Astrocyte (in vitro differentiated cells and primary cell): Measurements from ENCODE around the gene HDC. TPM values are rescaled to one million over a fixed set of nuclear protein-coding genes. Genes with fewer than 3 reads are reported as not detected.

Experiments used
- DNase-seq: peaks from one replicate; pipeline ENCODE4 v3.0.0-alpha.2; 2010; ENCODE audit warnings: low read depth
- FAIRE-seq: peaks from 2 replicates; lab custom pipeline; 2011; peaks lifted over from hg19 to GRCh38; lab: Jason Lieb, UNC
- H2AFZ ChIP-seq: 2 replicates; pipeline ENCODE4 v1.6.0; 2012; ENCODE audit warnings: low read depth, low read length, inconsistent platforms
- H3K27ac ChIP-seq: 2 replicates; pipeline ENCODE4 v1.5.1; 2011; ENCODE audit warnings: low read depth, low read length, inconsistent platforms
- H3K27me3 ChIP-seq: 2 replicates; pipeline ENCODE4 v1.6.0; 2011; ENCODE audit warnings: low read length, inconsistent platforms; ENCODE audit not compliant: insufficient read depth
- H3K36me3 ChIP-seq: 2 replicates; pipeline ENCODE4 v1.5.1; 2011; ENCODE audit warnings: low read length, inconsistent platforms; ENCODE audit not compliant: insufficient read depth
- H3K4me1 ChIP-seq: 2 replicates; pipeline ENCODE4 v1.5.1; 2011; ENCODE audit warnings: low read length, inconsistent platforms; ENCODE audit not compliant: insufficient read depth
- H3K4me2 ChIP-seq: 2 replicates; pipeline ENCODE4 v1.6.0; 2012; ENCODE audit warnings: low read length, inconsistent platforms
- H3K4me3 ChIP-seq: 2 replicates; pipeline ENCODE4 v1.5.1; 2011; ENCODE audit warnings: low read depth, mild to moderate bottlenecking, low read length, inconsistent platforms; ENCODE audit not compliant: insufficient read depth
- H3K79me2 ChIP-seq: 2 replicates; pipeline ENCODE4 v1.6.0; 2012; ENCODE audit warnings: mild to moderate bottlenecking, low read length, inconsistent platforms; ENCODE audit not compliant: insufficient read depth
- H3K9ac ChIP-seq: 2 replicates; pipeline ENCODE4 v1.6.0; 2012; ENCODE audit warnings: mild to moderate bottlenecking, low read length, inconsistent platforms
- H3K9me3 ChIP-seq: 2 replicates; pipeline ENCODE4 v1.5.1; 2012; ENCODE audit warnings: low read depth, mild to moderate bottlenecking, low read length, inconsistent platforms; ENCODE audit not compliant: insufficient read depth
- H4K20me1 ChIP-seq: 2 replicates; pipeline ENCODE4 v1.6.0; 2012; ENCODE audit warnings: low read length, inconsistent platforms; ENCODE audit not compliant: insufficient read depth
- H3K27ac Mint-ChIP-seq: one replicate; pipeline ENCODE4 v1.8.0; 2021; ENCODE audit warnings: mild to moderate bottlenecking, mixed read lengths; ENCODE audit not compliant: unreplicated experiment
- H3K27me3 Mint-ChIP-seq: one replicate; pipeline ENCODE4 v1.8.0; 2021; ENCODE audit warnings: low read depth, mixed read lengths; ENCODE audit not compliant: unreplicated experiment
- H3K36me3 Mint-ChIP-seq: one replicate; pipeline ENCODE4 v1.8.0; 2021; ENCODE audit warnings: low read depth, mixed read lengths; ENCODE audit not compliant: unreplicated experiment
- H3K4me1 Mint-ChIP-seq: one replicate; pipeline ENCODE4 v1.8.0; 2021; ENCODE audit warnings: low read depth, mixed read lengths; ENCODE audit not compliant: unreplicated experiment
- H3K4me3 Mint-ChIP-seq: one replicate; pipeline ENCODE4 v1.8.0; 2021; ENCODE audit warnings: mild to moderate bottlenecking, moderate library complexity, mixed read lengths; ENCODE audit not compliant: unreplicated experiment
- H3K9me3 Mint-ChIP-seq: one replicate; pipeline ENCODE4 v1.8.0; 2021; ENCODE audit warnings: mild to moderate bottlenecking, mixed read lengths; ENCODE audit not compliant: unreplicated experiment
- EZH2 ChIP-seq: IDR thresholded peaks from 2 replicates; pipeline ENCODE4 v1.6.1; 2012; ENCODE audit warnings: mild to moderate bottlenecking, low read length, inconsistent platforms; ENCODE audit not compliant: insufficient read depth
- total RNA-seq: library from RNA; stranded (reverse); gene quantifications from 2 replicates; pipeline ENCODE4 v1.2.1, GENCODE V29; 2021
- TF ChIP-seq, protein P1 (sequence below): IDR thresholded peaks from 2 replicates; pipeline ENCODE4 v1.5.1; 2011; ENCODE audit warnings: low read depth, mild to moderate bottlenecking, inconsistent platforms, low read length, moderate library complexity; ENCODE audit not compliant: insufficient read depth

The HDC gene
- total RNA-seq, 1 donor from 2014 or later = not detected

DNA sequence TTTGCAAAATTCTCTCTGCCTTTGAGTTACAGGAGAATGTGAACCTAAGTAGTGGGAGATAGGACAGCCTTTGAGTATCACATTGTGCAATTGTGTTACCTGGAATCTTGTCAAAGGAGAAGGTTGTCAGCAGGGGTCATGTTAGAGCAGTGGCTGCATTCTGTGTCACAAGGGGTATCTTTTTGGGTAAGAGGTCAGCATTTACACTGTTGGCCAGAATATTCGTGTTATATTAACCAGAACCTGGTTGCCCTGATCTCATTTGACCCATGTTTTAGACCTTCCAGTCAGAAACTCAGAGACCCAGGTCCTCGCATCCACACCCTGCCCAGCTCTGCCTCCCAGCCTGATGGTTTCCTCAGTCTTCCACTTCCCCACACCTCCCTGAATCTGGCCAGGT is 27.3 kb downstream of the HDC start:
- DNase-seq = no peak

DNA sequence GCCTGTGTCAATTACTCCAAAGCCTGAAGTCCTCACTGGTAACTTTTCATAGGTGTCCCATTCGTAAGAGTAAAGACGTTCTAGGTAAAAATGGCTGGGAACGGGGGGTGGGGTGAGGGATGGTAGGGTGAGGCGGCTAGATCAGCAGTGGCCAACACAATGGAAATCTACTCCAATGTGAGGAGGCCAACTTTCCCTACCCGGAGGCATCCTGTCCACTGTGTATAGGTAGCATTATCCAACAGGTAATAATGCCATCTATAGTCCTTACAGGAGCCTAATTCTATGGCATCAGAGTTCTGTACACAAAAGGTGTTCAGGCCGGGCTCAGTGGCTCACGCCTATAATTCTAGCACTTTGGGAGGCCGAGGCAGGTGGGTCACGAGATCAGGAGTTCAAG is 29.1 kb downstream of the HDC start:
- Histone ChIP-seq H4K20me1 (no peaks in the 10 kb centered on the region), H3K9ac (no peak overlapping the region), H3K4me1 (no peaks in the 10 kb centered on the region), H3K36me3 (no peaks in the 10 kb centered on the region), H2AFZ (no peak overlapping the region), H3K4me3 (no peak overlapping the region), H3K27ac (no peak overlapping the region), H3K9me3 (no peaks in the 10 kb centered on the region), H3K4me2 (no peak overlapping the region), H3K79me2 (no peaks in the 10 kb centered on the region), H3K27me3 (no peaks in the 10 kb centered on the region)
- peaks cover 2% of the 10 kb centered on the region for H3K27me3 Mint-ChIP-seq
- DNase-seq = no peak
- no peak for TF ChIP-seq EZH2
- TF ChIP-seq, protein P1, sequence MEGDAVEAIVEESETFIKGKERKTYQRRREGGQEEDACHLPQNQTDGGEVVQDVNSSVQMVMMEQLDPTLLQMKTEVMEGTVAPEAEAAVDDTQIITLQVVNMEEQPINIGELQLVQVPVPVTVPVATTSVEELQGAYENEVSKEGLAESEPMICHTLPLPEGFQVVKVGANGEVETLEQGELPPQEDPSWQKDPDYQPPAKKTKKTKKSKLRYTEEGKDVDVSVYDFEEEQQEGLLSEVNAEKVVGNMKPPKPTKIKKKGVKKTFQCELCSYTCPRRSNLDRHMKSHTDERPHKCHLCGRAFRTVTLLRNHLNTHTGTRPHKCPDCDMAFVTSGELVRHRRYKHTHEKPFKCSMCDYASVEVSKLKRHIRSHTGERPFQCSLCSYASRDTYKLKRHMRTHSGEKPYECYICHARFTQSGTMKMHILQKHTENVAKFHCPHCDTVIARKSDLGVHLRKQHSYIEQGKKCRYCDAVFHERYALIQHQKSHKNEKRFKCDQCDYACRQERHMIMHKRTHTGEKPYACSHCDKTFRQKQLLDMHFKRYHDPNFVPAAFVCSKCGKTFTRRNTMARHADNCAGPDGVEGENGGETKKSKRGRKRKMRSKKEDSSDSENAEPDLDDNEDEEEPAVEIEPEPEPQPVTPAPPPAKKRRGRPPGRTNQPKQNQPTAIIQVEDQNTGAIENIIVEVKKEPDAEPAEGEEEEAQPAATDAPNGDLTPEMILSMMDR = no peak
- H3K27ac Mint-ChIP-seq = no peak overlapping the region
- no peak overlapping the region for H3K4me3 Mint-ChIP-seq
- H3K9me3 Mint-ChIP-seq = no peaks in the 10 kb centered on the region
- peaks cover 6% of the 10 kb centered on the region for H3K4me1 Mint-ChIP-seq
- H3K36me3 Mint-ChIP-seq = no peaks in the 10 kb centered on the region
- no peak for FAIRE-seq

More for the DNA sequence above, 27.3 kb downstream of the HDC start:
- Histone ChIP-seq H3K27me3 (no peaks in the 10 kb centered on the region), H3K4me1 (no peaks in the 10 kb centered on the region), H3K9me3 (no peaks in the 10 kb centered on the region), H2AFZ (no peak overlapping the region), H3K4me2 (no peak overlapping the region), H3K27ac (no peak overlapping the region), H3K79me2 (no peaks in the 10 kb centered on the region), H3K9ac (no peak overlapping the region), H4K20me1 (no peaks in the 10 kb centered on the region), H3K36me3 (no peaks in the 10 kb centered on the region), H3K4me3 (no peak overlapping the region)
- no peak for FAIRE-seq
- Mint-ChIP-seq H3K4me1 (peaks cover 9% of the 10 kb centered on the region), H3K9me3 (no peaks in the 10 kb centered on the region), H3K36me3 (peaks cover 1% of the 10 kb centered on the region), H3K4me3 (no peak overlapping the region), H3K27ac (no peak overlapping the region), H3K27me3 (peaks cover 2% of the 10 kb centered on the region)
- TF ChIP-seq, protein P1 = no peak
- TF ChIP-seq EZH2 = no peak

DNA sequence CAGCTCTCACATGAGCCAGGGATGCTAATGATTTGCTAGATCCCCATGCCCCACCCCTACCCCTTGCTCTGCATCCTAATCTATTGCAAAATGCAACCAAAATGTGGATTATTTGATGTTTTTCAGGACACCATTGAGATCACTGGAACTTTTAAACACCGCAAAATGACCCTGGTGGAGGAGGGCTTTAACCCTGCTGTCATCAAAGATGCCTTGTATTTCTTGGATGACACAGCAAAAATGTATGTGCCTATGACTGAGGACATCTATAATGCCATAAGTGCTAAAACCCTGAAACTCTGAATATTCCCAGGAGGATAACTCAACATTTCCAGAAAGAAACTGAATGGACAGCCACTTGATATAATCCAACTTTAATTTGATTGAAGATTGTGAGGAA is 29.7 kb downstream of the HDC start:
- no peaks in the 10 kb centered on the region for H3K79me2 ChIP-seq
- Mint-ChIP-seq H3K4me1 (peaks cover under 1% of the 10 kb centered on the region), H3K27ac (no peak overlapping the region), H3K27me3 (peaks cover 2% of the 10 kb centered on the region), H3K9me3 (no peaks in the 10 kb centered on the region), H3K36me3 (no peaks in the 10 kb centered on the region), H3K4me3 (no peak overlapping the region)
- no peaks in the 10 kb centered on the region for H3K4me1 ChIP-seq
- no peak overlapping the region for H3K9ac ChIP-seq
- no peak overlapping the region for H3K4me3 ChIP-seq
- H2AFZ ChIP-seq = no peak overlapping the region
- no peak for TF ChIP-seq EZH2
- TF ChIP-seq, protein P1 = no peak
- FAIRE-seq (no peak), DNase-seq (no peak)
- H3K9me3 ChIP-seq = no peaks in the 10 kb centered on the region
- H4K20me1 ChIP-seq = no peaks in the 10 kb centered on the region
- no peak overlapping the region for H3K27ac ChIP-seq
- no peak overlapping the region for H3K4me2 ChIP-seq
- no peaks in the 10 kb centered on the region for H3K27me3 ChIP-seq
- no peaks in the 10 kb centered on the region for H3K36me3 ChIP-seq
